Liver (tissue), 9 donors: ENCODE data around the gene ANKRD1. TPM values are rescaled to one million over a fixed set of nuclear protein-coding genes. Genes with fewer than 3 reads are reported as not detected.
A peak's percentile ranks its signal among the peaks of the same experiment; 100 is the strongest.

Experiments
- DNase-seq: peaks from one replicate; pipeline ENCODE4 v3.0.0-alpha.2; 2017; ENCODE audit warnings: low spot score
- H3K27ac ChIP-seq, 2 donors: one replicate each; pipeline ENCODE4 v1.7.0; 2013; ENCODE audit warnings: inconsistent platforms in 2 of 2, low read length in 2 of 2, control low read depth in 1 of 2, low read depth in 1 of 2, mild to moderate bottlenecking in 1 of 2
- H3K27me3 ChIP-seq, 4 donors: one replicate each; pipeline versions ENCODE4 v1.6.1 to v1.7.0; 2013; ENCODE audit warnings: low read length in 3 of 4, inconsistent platforms in 1 of 4, mild to moderate bottlenecking in 1 of 4, moderate library complexity in 1 of 4; ENCODE audit not compliant: control insufficient read depth in 4 of 4, insufficient read depth in 4 of 4
- H3K36me3 ChIP-seq, 4 donors: one replicate each; pipeline versions ENCODE4 v1.6.1 to v1.7.0; 2013; ENCODE audit warnings: low read length in 3 of 4, mild to moderate bottlenecking in 3 of 4, low read depth in 1 of 4, moderate library complexity in 1 of 4; ENCODE audit not compliant: control insufficient read depth in 4 of 4, insufficient read depth in 3 of 4
- H3K4me1 ChIP-seq, 4 donors: one replicate each; pipeline versions ENCODE4 v1.6.1 to v1.7.0; 2013; ENCODE audit warnings: low read length in 3 of 4, mild to moderate bottlenecking in 3 of 4, moderate library complexity in 1 of 4; ENCODE audit not compliant: control insufficient read depth in 4 of 4, insufficient read depth in 4 of 4
- H3K4me3 ChIP-seq, 3 donors: one replicate each; pipeline versions ENCODE4 v1.6.1 to v1.7.0; 2013; ENCODE audit warnings: low read length in 3 of 3, control low read depth in 1 of 3, low read depth in 1 of 3, mild to moderate bottlenecking in 1 of 3
- H3K9ac ChIP-seq, 2 donors: one replicate each; pipeline ENCODE4 v1.7.0; 2013; ENCODE audit warnings: low read length in 2 of 2, mild to moderate bottlenecking in 2 of 2, moderate library complexity in 2 of 2, control low read depth in 1 of 2, low read depth in 1 of 2
- H3K9me3 ChIP-seq, 4 donors: one replicate each; pipeline versions ENCODE4 v1.6.1 to v1.7.0; 2013; ENCODE audit warnings: low read length in 3 of 4; ENCODE audit not compliant: control insufficient read depth in 4 of 4
- EGR1 ChIP-seq, 2 donors: IDR thresholded peaks; 2 replicates each; pipeline ENCODE4 v1.6.1; 2016 to 2018; ENCODE audit warnings: antibody characterized with exemption in 2 of 2, low read depth in 2 of 2
- FOXA1 ChIP-seq: IDR thresholded peaks from 2 replicates; pipeline ENCODE4 v1.6.1; 2016; ENCODE audit warnings: antibody characterized with exemption
- FOXA2 ChIP-seq: IDR thresholded peaks from 2 replicates; pipeline ENCODE4 v1.6.1; 2016; ENCODE audit warnings: antibody characterized with exemption
- GABPA ChIP-seq, 2 donors: IDR thresholded peaks in 1 of 2; conservative IDR thresholded peaks in 1 of 2; 2 replicates each; pipeline ENCODE4 v1.6.1; 2016; ENCODE audit warnings: antibody characterized with exemption in 2 of 2, mild to moderate bottlenecking in 1 of 2, moderate library complexity in 1 of 2
- HNF4A ChIP-seq, 2 donors: conservative IDR thresholded peaks; 2 replicates each; pipeline ENCODE4 v1.6.1; 2016; ENCODE audit warnings: antibody characterized with exemption in 2 of 2, mild to moderate bottlenecking in 2 of 2
- HNF4G ChIP-seq: IDR thresholded peaks from 2 replicates; pipeline ENCODE4 v1.6.1; 2016; ENCODE audit warnings: antibody characterized with exemption
- JUND ChIP-seq, 2 donors: IDR thresholded peaks; 2 replicates each; pipeline ENCODE4 v1.6.1; 2016; ENCODE audit warnings: antibody characterized with exemption in 2 of 2
- NR2F2 ChIP-seq: IDR thresholded peaks from 2 replicates; pipeline ENCODE4 v1.6.1; 2016; ENCODE audit warnings: antibody characterized with exemption
- RAD21 ChIP-seq, 2 donors: IDR thresholded peaks; 2 replicates each; pipeline ENCODE4 v1.6.1; 2016; ENCODE audit warnings: antibody characterized with exemption in 2 of 2, mild to moderate bottlenecking in 2 of 2
- RXRA ChIP-seq, 2 donors: IDR thresholded peaks; 2 replicates each; pipeline ENCODE4 v1.6.1; 2017 to 2018; ENCODE audit warnings: antibody characterized with exemption in 2 of 2, mild to moderate bottlenecking in 1 of 2
- SP1 ChIP-seq: IDR thresholded peaks from 2 replicates; pipeline ENCODE4 v1.6.1; 2018; ENCODE audit warnings: antibody characterized with exemption, mild to moderate bottlenecking
- TAF1 ChIP-seq: conservative IDR thresholded peaks from 2 replicates; pipeline ENCODE4 v1.6.1; 2016; ENCODE audit warnings: antibody characterized with exemption, mild to moderate bottlenecking
- YY1 ChIP-seq: IDR thresholded peaks from 2 replicates; pipeline ENCODE4 v1.6.1; 2016; ENCODE audit warnings: antibody characterized with exemption, mild to moderate bottlenecking
- WGBS: extraction: QIAGEN DNeasy Blood & Tissue Kit; methylation state at CpG from one replicate; pipeline ENCODE4 v1.1.7; 2013; 5-methylcytosine and 5-hydroxymethylcytosine counted together
- polyA plus RNA-seq, 2 donors: library from polyadenylated mRNA; stranded (reverse) in 1 of 2; unstranded in 1 of 2; fragments of 200-250 nt in 1 of 2; fragments of >200 nt in 1 of 2; fragmentation: Nextera tagmentation in 1 of 2; extraction: Ambion mirVana in 1 of 2; gene quantifications; one replicate each; pipeline versions ENCODE4 v1.2.1 to v1.2.3, GENCODE V29; 2013 to 2015
- total RNA-seq, 2 donors: library from RNA; depleted of rRNA; stranded (reverse); fragments of >200 nt; gene quantifications; one replicate each; pipeline ENCODE4 v1.2.3, GENCODE V29; 2014
- TF ChIP-seq, protein P1 (sequence below): fragments of 150-350 bp; IDR thresholded peaks from 2 replicates; pipeline ENCODE4 v1.5.1; 2017; ENCODE audit warnings: improper control_type of control experiment, low read depth, low read length; ENCODE audit not compliant: missing input control
- TF ChIP-seq, protein P2 (sequence below): IDR thresholded peaks from 2 replicates; pipeline ENCODE4 v1.6.1; 2016; ENCODE audit warnings: antibody characterized with exemption
- TF ChIP-seq, protein P3 (sequence below): IDR thresholded peaks from 2 replicates; pipeline ENCODE4 v1.6.1; 2016; ENCODE audit warnings: antibody characterized with exemption
- TF ChIP-seq, protein P4 (sequence below): IDR thresholded peaks from 2 replicates; pipeline ENCODE4 v1.6.1; 2016; ENCODE audit warnings: antibody characterized with exemption
- TF ChIP-seq, protein P5 (sequence below): IDR thresholded peaks from 2 replicates; pipeline ENCODE4 v1.6.1; 2016; ENCODE audit warnings: antibody characterized with exemption, mild to moderate bottlenecking
- donor health status: healthy.
- donor health status: healthy.
- donor health status: healthy.
- donor health status: healthy.
- donor health status: healthy.

Gene ANKRD1
- total and polyA plus RNA-seq, 4 donors: 0.16 to 0.25 TPM; not detected in 2

DNA sequence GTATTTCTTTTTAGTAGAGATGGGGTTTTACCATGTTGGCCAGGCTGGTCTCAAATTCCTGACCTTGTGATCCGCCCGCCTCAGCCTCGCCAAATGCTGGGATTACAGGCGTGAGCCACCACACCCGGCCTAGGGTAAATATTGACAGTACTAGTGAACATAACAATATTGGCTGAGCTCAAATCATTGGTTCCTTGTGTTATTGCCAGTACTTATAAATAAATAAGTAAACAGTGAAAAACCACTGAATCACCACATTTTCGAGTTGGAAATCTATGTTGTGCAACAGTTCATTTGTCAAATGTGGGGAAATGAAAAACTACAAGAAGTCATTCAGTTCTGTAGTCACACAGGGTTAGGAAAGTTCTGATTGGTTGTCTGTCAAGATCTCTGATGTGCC is 33.3 kb downstream of the ANKRD1 start:
- WGBS: 26% methylated on average over 6 of the region's 6 CpGs
- peak overlapping the region; percentile 52 to 78 for H3K27ac ChIP-seq
- no peaks in the 10 kb centered on the region for H3K27me3 ChIP-seq
- peaks cover 2 to 20% (median 11%) of the 10 kb centered on the region in 4 donors for H3K36me3 ChIP-seq
- H3K4me1 ChIP-seq: peaks cover 1 to 27% (median 10%) of the 10 kb centered on the region in 4 donors
- no peak overlapping the region for H3K9ac ChIP-seq
- TF ChIP-seq RXRA (IDR thresholded peaks at IDR 0.05) (peak; percentile 25 to 84), FOXA2 (peak; percentile 97), TAF1 (no peak), GABPA (IDR thresholded peaks at IDR 0.05 in 1 of 2, conservative IDR thresholded peaks at IDR 0.05 in 1 of 2) (peak in 1 of 2 donors; percentile 25), FOXA1 (peak; percentile 95), HNF4G (no peak), HNF4A (conservative IDR thresholded peaks at IDR 0.05) (peak; percentile 59 to 73), SP1 (peak; percentile 64), EGR1 (IDR thresholded peaks at IDR 0.05; ENCODE audit: low read depth in 2 of 2) (peak in 1 of 2 donors; percentile 51), YY1 (peak; percentile 62), JUND (IDR thresholded peaks at IDR 0.05) (peak; percentile 51 to 75), NR2F2 (peak; percentile 15), RAD21 (IDR thresholded peaks at IDR 0.05) (peak in 1 of 2 donors; percentile 3)
- TF ChIP-seq, protein P1, sequence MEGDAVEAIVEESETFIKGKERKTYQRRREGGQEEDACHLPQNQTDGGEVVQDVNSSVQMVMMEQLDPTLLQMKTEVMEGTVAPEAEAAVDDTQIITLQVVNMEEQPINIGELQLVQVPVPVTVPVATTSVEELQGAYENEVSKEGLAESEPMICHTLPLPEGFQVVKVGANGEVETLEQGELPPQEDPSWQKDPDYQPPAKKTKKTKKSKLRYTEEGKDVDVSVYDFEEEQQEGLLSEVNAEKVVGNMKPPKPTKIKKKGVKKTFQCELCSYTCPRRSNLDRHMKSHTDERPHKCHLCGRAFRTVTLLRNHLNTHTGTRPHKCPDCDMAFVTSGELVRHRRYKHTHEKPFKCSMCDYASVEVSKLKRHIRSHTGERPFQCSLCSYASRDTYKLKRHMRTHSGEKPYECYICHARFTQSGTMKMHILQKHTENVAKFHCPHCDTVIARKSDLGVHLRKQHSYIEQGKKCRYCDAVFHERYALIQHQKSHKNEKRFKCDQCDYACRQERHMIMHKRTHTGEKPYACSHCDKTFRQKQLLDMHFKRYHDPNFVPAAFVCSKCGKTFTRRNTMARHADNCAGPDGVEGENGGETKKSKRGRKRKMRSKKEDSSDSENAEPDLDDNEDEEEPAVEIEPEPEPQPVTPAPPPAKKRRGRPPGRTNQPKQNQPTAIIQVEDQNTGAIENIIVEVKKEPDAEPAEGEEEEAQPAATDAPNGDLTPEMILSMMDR: no peak
- TF ChIP-seq, protein P2, sequence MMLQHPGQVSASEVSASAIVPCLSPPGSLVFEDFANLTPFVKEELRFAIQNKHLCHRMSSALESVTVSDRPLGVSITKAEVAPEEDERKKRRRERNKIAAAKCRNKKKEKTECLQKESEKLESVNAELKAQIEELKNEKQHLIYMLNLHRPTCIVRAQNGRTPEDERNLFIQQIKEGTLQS: no peak
- TF ChIP-seq, protein P3, sequence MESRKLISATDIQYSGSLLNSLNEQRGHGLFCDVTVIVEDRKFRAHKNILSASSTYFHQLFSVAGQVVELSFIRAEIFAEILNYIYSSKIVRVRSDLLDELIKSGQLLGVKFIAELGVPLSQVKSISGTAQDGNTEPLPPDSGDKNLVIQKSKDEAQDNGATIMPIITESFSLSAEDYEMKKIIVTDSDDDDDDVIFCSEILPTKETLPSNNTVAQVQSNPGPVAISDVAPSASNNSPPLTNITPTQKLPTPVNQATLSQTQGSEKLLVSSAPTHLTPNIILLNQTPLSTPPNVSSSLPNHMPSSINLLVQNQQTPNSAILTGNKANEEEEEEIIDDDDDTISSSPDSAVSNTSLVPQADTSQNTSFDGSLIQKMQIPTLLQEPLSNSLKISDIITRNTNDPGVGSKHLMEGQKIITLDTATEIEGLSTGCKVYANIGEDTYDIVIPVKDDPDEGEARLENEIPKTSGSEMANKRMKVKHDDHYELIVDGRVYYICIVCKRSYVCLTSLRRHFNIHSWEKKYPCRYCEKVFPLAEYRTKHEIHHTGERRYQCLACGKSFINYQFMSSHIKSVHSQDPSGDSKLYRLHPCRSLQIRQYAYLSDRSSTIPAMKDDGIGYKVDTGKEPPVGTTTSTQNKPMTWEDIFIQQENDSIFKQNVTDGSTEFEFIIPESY: peak; percentile 82
- TF ChIP-seq, protein P4, sequence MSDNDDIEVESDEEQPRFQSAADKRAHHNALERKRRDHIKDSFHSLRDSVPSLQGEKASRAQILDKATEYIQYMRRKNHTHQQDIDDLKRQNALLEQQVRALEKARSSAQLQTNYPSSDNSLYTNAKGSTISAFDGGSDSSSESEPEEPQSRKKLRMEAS: peak; percentile 71
- TF ChIP-seq, protein P5, sequence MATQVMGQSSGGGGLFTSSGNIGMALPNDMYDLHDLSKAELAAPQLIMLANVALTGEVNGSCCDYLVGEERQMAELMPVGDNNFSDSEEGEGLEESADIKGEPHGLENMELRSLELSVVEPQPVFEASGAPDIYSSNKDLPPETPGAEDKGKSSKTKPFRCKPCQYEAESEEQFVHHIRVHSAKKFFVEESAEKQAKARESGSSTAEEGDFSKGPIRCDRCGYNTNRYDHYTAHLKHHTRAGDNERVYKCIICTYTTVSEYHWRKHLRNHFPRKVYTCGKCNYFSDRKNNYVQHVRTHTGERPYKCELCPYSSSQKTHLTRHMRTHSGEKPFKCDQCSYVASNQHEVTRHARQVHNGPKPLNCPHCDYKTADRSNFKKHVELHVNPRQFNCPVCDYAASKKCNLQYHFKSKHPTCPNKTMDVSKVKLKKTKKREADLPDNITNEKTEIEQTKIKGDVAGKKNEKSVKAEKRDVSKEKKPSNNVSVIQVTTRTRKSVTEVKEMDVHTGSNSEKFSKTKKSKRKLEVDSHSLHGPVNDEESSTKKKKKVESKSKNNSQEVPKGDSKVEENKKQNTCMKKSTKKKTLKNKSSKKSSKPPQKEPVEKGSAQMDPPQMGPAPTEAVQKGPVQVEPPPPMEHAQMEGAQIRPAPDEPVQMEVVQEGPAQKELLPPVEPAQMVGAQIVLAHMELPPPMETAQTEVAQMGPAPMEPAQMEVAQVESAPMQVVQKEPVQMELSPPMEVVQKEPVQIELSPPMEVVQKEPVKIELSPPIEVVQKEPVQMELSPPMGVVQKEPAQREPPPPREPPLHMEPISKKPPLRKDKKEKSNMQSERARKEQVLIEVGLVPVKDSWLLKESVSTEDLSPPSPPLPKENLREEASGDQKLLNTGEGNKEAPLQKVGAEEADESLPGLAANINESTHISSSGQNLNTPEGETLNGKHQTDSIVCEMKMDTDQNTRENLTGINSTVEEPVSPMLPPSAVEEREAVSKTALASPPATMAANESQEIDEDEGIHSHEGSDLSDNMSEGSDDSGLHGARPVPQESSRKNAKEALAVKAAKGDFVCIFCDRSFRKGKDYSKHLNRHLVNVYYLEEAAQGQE: peak; percentile 46
- no peak for DNase-seq
- no peak overlapping the region for H3K4me3 ChIP-seq
- H3K9me3 ChIP-seq: no peaks in the 10 kb centered on the region
